Upper lobe of left lung (tissue), 4 donors: ENCODE results near the gene LRIT3.

Source experiments
- CTCF ChIP-seq, 6 experiments: fragments of 450-650 bp in 4 of 6; fragments of 200-600 bp in 2 of 6; sonication (generic) in 2 of 6; IDR thresholded peaks; one replicate each; pipeline ENCODE4 v1.5.1; 2016 to 2019; ENCODE audit warnings: antibody characterized with exemption in 6 of 6
- EP300 ChIP-seq, 4 donors: sonication (generic); formaldehyde crosslinking; IDR thresholded peaks; one replicate each; pipeline ENCODE4 v1.5.1; 2017; ENCODE audit warnings: antibody characterized with exemption in 4 of 4, control low read depth in 2 of 4
- POLR2A ChIP-seq, 4 donors: fragments of 450-650 bp; IDR thresholded peaks; one replicate each; pipeline ENCODE4 v1.5.1; 2016 to 2017; ENCODE audit warnings: antibody characterized with exemption in 4 of 4, mild to moderate bottlenecking in 2 of 4
- POLR2AphosphoS5 ChIP-seq, 2 donors: sonication (generic); formaldehyde crosslinking; IDR thresholded peaks; one replicate each; pipeline ENCODE4 v1.5.1; 2017; ENCODE audit warnings: antibody characterized with exemption in 2 of 2

GRCh38 chr4:109879636-109880314 is 31.9 kb downstream of the LRIT3 start:
- no peak for TF ChIP-seq POLR2AphosphoS5 (IDR thresholded peaks at IDR 0.05)
- TF ChIP-seq CTCF (IDR thresholded peaks at IDR 0.05), result no peak
- no peak for TF ChIP-seq POLR2A (IDR thresholded peaks at IDR 0.05)
- no peak for TF ChIP-seq EP300 (IDR thresholded peaks at IDR 0.05)
